Suprapubic skin (tissue), 4 donors: Measurements from ENCODE around the gene MIPEP. TPM values are rescaled to one million over a fixed set of nuclear protein-coding genes. Genes with fewer than 3 reads are reported as not detected.

Experiments
- DNase-seq, 2 donors: peaks; one replicate each; pipeline ENCODE4 v3.0.0-alpha.2; 2019; ENCODE audit warnings: low spot score in 2 of 2
- H3K27ac ChIP-seq: fragments of 200-600 bp; sonication (generic); one replicate; pipeline ENCODE4 v1.5.1; 2019
- H3K27me3 ChIP-seq: fragments of 200-600 bp; sonication (generic); one replicate; pipeline ENCODE4 v1.5.1; 2019
- H3K36me3 ChIP-seq: fragments of 200-600 bp; sonication (generic); one replicate; pipeline ENCODE4 v1.5.1; 2019
- H3K4me1 ChIP-seq: fragments of 200-600 bp; sonication (generic); one replicate; pipeline ENCODE4 v1.5.1; 2019
- H3K4me3 ChIP-seq: fragments of 200-600 bp; sonication (generic); one replicate; pipeline ENCODE4 v1.5.1; 2019; ENCODE audit warnings: mild to moderate bottlenecking
- H3K9me3 ChIP-seq: fragments of 200-600 bp; sonication (generic); one replicate; pipeline ENCODE4 v1.5.1; 2019
- CTCF ChIP-seq, 2 donors: fragments of 200-600 bp in 1 of 2; fragments of 450-650 bp in 1 of 2; sonication (generic) in 1 of 2; IDR thresholded peaks; one replicate each; pipeline ENCODE4 v1.5.1; 2016 to 2019; ENCODE audit warnings: antibody characterized with exemption in 2 of 2, mild to moderate bottlenecking in 1 of 2, moderate library complexity in 1 of 2
- EP300 ChIP-seq: sonication (generic); formaldehyde crosslinking; IDR thresholded peaks from one replicate; pipeline ENCODE4 v1.6.1; 2017; ENCODE audit warnings: antibody characterized with exemption
- POLR2A ChIP-seq, 2 donors: fragments of 450-650 bp; IDR thresholded peaks; one replicate each; pipeline ENCODE4 v1.6.1; 2017; ENCODE audit warnings: antibody characterized with exemption in 2 of 2, mild to moderate bottlenecking in 2 of 2, moderate library complexity in 2 of 2
- POLR2AphosphoS5 ChIP-seq, 3 donors: sonication (generic); formaldehyde crosslinking; IDR thresholded peaks; one replicate each; pipeline ENCODE4 v1.6.1; 2017; ENCODE audit warnings: antibody characterized with exemption in 3 of 3
- WGBS: methylation state at CpG from one replicate; pipeline ENCODE4 v1.1.5; 2018; 5-methylcytosine and 5-hydroxymethylcytosine counted together
- total RNA-seq, 4 donors: library from RNA; depleted of rRNA; stranded (reverse); fragments of >200 nt; gene quantifications; one replicate each; pipeline ENCODE4 v1.1.0, GENCODE V29; 2016

Gene MIPEP
- total RNA-seq, 4 donors from 2014 or later, result 26.3 to 51.4 (median 37.6) TPM

DNA sequence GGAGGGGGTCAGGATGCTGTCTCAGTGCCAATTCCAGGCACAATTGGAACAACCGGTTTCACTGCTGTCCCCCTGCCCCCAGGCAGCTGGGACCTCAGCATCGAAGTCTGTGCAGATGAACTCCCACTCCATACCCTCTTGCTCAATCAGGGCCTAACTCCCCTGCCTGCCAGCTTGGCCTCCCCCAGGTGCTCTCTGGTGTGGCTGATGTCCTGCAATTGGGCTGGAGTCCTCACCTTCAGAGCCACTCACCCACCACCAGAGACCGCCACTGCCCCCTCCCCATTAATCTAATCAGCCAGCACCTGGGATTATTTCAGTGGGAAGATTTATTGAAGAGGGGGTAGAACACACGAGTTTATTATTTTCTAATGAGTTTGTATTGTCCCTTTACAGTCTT lies 118.8 kb downstream of the MIPEP start:
- TF ChIP-seq POLR2AphosphoS5 (IDR thresholded peaks at IDR 0.05) (no peak), CTCF (IDR thresholded peaks at IDR 0.05) (no peak), POLR2A (IDR thresholded peaks at IDR 0.05) (no peak), EP300 (no peak)
- H3K27ac ChIP-seq, result no peak overlapping the region
- H3K36me3 ChIP-seq, result no peaks in the 10 kb centered on the region
- 87% methylated on average over 4 of the region's 4 CpGs for WGBS
- no peaks in the 10 kb centered on the region for H3K27me3 ChIP-seq
- H3K4me3 ChIP-seq, result no peak overlapping the region
- no peaks in the 10 kb centered on the region for H3K9me3 ChIP-seq
- no peak for DNase-seq
- peaks cover 12% of the 10 kb centered on the region for H3K4me1 ChIP-seq

DNA sequence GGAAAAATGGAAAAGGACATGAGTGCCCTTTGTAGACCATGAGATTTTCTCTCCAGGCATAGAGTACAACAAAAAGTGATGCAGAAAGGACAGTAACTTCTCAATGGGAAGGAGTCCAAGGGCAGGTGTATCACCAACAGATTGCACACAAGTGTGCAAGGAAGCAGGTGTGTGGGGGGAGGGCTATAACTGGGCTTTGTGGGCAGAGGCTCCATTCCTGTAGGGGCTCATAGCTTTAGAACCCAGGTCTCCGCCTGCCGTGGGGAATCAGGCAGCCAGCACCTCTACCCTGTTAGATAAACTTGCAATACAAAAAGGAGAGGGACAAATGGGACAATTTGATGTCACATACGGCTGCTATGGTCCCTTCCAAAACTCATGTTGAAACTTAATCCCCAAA lies 119.8 kb downstream of the MIPEP start:
- WGBS, result 95% methylated on average over 3 of the region's 3 CpGs
- Histone ChIP-seq H3K36me3 (no peaks in the 10 kb centered on the region), H3K4me3 (no peak overlapping the region), H3K27ac (no peak overlapping the region), H3K4me1 (peaks cover 12% of the 10 kb centered on the region), H3K27me3 (no peaks in the 10 kb centered on the region), H3K9me3 (no peaks in the 10 kb centered on the region)
- TF ChIP-seq POLR2A (IDR thresholded peaks at IDR 0.05) (no peak), EP300 (no peak), POLR2AphosphoS5 (IDR thresholded peaks at IDR 0.05) (no peak), CTCF (IDR thresholded peaks at IDR 0.05) (no peak)
- DNase-seq, result no peak

GRCh38 chr13:23767838-23768237 lies 121.4 kb downstream of the MIPEP start:
- Histone ChIP-seq H3K36me3 (no peaks in the 10 kb centered on the region), H3K4me3 (no peak overlapping the region), H3K27ac (no peak overlapping the region), H3K9me3 (no peaks in the 10 kb centered on the region), H3K4me1 (peaks cover 12% of the 10 kb centered on the region), H3K27me3 (no peaks in the 10 kb centered on the region)
- no peak for TF ChIP-seq POLR2A (IDR thresholded peaks at IDR 0.05)
- no peak for TF ChIP-seq POLR2AphosphoS5 (IDR thresholded peaks at IDR 0.05)
- TF ChIP-seq CTCF (IDR thresholded peaks at IDR 0.05), result no peak
- no peak for TF ChIP-seq EP300
- 85% methylated on average over 7 of the region's 7 CpGs for WGBS
- DNase-seq, result no peak

DNA sequence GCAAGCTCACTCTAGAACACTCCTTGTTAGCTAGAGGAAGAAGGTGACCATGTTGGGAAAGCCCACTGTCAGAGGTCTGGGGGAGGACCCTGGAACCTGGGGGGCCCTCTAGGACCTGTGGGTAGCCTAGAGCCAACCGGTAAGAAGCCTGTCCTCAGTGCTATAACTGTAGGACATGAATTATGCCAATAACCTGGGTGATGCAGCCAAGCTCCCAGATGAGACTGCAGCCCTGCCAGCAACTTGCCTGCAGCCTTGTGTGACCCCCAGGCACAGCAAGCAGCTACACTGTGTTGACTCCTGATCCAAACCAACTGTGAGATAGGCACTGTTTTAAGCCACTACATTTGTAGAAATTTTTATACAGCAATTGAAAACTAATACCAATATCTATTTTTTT lies 122.3 kb downstream of the MIPEP start:
- 14% methylated on average over 1 of the region's 1 CpG for WGBS
- H3K27ac ChIP-seq, result no peak overlapping the region
- H3K36me3 ChIP-seq, result peaks cover 3% of the 10 kb centered on the region
- H3K27me3 ChIP-seq, result no peaks in the 10 kb centered on the region
- H3K4me1 ChIP-seq, result peaks cover 12% of the 10 kb centered on the region
- TF ChIP-seq POLR2AphosphoS5 (IDR thresholded peaks at IDR 0.05), result no peak
- TF ChIP-seq CTCF (IDR thresholded peaks at IDR 0.05), result no peak
- TF ChIP-seq EP300, result no peak
- TF ChIP-seq POLR2A (IDR thresholded peaks at IDR 0.05), result no peak
- no peaks in the 10 kb centered on the region for H3K9me3 ChIP-seq
- no peak for DNase-seq
- no peak overlapping the region for H3K4me3 ChIP-seq

DNA sequence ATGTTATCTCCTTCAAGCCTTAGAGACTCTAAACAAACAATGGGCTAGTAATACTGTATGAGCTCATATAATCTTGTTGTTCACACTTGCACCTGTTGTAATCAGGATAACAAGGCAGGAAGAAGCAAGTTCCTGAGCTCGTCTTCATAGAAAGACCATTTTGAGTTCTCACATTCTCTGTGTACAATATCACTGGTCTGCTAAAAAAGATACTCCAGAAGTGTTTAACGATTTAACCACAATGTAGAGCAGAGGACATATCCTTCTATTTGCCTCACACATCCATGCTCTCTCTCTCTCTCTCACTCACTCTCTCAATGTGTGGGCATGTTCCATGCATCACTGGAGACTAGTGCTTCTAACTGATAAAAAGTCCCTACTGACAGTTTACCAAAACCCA lies 122.9 kb downstream of the MIPEP start:
- H3K27ac ChIP-seq, result no peak overlapping the region
- H3K27me3 ChIP-seq, result no peaks in the 10 kb centered on the region
- DNase-seq, result no peak
- no peak for TF ChIP-seq POLR2A (IDR thresholded peaks at IDR 0.05)
- TF ChIP-seq CTCF (IDR thresholded peaks at IDR 0.05), result no peak
- TF ChIP-seq POLR2AphosphoS5 (IDR thresholded peaks at IDR 0.05), result no peak
- TF ChIP-seq EP300, result no peak
- H3K9me3 ChIP-seq, result no peaks in the 10 kb centered on the region
- peaks cover 3% of the 10 kb centered on the region for H3K36me3 ChIP-seq
- peaks cover 5% of the 10 kb centered on the region for H3K4me1 ChIP-seq
- H3K4me3 ChIP-seq, result no peak overlapping the region
- WGBS, result 77% methylated on average over 2 of the region's 2 CpGs
